Stimulated activated CD4-positive, alpha-beta T cell treated with anti-CD3 and anti-CD28 coated beads, Interleukin-2, amount 100 ng/mL, for 4 hours (primary cell): ENCODE data around the gene IDNK.
"Not testable (repeated sequence)": the region's sequence is repeated elsewhere in the genome, so short reads cannot be mapped to it uniquely, and the experiment has no call there.

ENCODE experiments used
- DNase-seq: peaks from one replicate; pipeline ENCODE4 v3.0.0-alpha.2; 2020; ENCODE audit warnings: low read depth

The IDNK gene

DNA sequence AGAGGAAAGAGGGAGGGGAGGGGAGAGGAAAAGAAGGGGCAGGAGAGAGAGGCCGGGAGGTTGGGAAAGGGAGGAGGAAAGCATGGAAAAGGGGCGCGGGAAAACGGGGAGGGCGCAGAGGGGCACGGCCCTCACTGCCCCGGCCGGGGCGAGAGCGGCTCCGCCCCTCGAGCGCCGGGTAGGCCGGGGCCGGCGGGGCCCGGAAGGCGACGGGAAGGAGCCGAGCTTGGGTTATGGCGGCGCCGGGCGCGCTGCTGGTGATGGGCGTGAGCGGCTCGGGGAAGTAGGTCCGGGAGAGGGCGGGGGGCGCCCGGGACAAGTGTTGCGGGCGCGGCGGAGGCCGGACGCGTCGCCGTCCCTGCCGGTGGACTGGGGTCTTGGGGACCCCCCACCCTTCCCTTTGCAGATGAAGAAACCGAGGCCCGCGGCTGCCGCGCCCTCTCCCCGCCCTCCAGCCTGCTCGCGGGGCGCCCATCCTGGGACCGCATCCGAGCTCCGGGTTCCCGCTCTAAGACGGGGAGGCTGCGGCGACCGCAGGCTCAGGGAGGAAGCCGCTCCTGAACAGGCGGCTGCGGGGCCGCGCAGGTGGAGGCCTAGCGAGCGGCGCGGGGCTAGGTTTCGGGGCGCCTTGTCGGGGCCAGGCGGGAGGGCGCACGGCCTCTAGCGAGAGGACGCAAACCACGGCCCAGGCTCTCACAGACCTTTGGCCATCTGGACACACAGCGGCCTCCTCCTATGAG lies at the start of gene IDNK:
Gene IDNK, plus strand, starts transcription at position 205 of the 740 bp plus-strand sequence. Its CDS starts 29 bp downstream, at position 234.
- peak; percentile 28 for DNase-seq

- no peak for DNase-seq
Observed at GRCh38 chr9:83574482-83574881, 48.5 kb upstream of the IDNK start.

DNA sequence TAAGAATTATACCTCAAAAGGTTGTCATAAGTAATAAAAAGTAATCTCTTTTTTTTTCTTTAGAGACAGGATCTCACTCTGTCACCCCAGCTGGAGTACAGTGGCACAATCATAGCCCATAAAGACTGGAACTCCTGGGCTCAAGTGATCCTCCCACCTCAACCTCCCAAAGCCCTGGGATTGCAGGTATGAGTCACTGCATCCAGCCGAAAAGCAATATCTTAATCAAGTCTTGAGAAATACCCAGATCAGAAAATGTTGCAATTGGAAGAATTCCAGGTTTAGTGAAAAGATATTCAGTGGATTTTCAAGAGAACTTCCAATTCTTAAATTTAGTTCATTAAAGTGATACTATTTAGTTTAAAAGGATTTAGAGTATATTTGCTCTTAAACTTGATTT lies 40.9 kb upstream of the IDNK start:
- DNase-seq, result no peak

- peak; percentile 2 for DNase-seq
Observed at GRCh38 chr9:83583151-83584014, 39.6 kb upstream of the IDNK start.

GRCh38 chr9:83584995-83585394 lies 37.9 kb upstream of the IDNK start:
- no peak for DNase-seq

DNA sequence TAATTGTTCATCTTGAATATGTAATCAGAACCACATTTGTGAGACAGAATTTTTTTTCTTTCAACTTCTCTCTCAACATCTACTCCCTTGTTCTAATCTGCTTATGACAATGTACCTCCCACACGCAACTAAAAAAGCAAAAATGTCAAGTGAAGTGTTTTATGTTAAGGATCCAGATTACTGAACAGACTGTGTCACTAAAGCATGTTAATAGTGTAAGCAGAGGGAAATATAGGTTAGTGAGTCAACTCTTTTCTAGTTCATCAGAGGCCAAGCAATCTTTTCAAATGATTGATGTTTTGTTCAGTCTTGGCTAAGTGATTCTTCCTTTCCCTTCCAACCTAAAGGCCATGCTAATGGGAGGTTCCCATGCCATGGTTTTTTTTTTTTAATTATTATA lies 34.7 kb upstream of the IDNK start:
- no peak for DNase-seq

- DNase-seq, result peak; percentile 3
Observed at GRCh38 chr9:83596899-83597504, 25.9 kb upstream of the IDNK start.

DNA sequence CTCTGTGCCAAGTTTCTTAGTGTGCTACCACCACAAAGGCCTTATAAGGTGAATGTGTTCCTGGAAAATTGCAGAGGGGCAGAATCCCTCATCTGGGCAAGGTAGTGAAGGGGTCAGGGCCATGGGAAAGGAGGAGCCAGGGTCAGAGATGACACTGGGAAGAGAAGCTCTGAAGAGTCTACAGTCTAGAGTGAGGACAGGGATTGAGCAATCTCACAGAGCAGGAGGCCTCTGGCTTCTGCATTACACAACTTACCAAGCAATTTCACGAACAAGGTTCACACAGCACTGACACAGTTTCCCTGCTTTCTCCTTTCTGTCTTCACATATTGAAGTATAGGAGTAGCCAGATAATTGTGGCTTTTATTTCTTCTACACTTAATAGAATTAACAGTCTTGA lies 24.5 kb upstream of the IDNK start:
- DNase-seq, result no peak

DNA sequence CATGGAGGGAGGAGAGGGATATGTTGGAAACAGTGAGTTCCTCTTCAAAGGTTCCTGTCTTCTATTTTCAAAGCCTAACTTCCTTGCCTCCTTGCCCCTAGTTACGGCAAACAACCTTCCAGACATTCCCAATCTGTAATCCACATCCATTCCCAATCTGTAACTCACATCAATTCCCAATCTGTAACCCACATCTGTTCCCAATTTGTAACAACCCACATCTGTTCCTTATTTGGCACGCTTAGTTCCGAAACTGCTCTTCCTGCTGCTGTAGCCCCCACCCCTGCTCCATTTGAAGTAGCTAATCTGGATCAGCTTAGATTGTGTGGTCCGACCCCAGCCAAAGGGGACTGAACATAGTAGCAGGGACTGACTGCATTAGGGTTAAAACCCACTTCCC lies 23.9 kb upstream of the IDNK start:
- DNase-seq, result no peak

DNA sequence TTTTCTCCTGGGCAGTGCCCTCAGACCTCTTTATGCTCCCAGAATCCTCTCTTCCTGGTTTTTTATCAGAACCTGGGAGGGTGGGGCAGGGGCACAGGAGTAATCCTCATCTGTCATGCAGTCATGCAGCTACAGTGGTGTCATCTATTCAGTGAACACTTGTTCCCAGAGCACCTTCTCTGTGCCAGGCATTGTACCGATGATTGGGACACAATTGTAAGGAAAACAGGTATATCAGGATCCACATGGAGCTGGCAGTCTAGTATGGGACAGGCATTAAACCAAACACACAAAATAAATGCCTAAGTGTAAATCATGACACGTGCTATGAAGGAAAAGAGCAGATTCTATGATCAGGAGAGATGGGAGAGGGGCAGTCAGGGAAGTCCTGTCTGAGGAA lies 21.5 kb upstream of the IDNK start:
- DNase-seq, result no peak

DNA sequence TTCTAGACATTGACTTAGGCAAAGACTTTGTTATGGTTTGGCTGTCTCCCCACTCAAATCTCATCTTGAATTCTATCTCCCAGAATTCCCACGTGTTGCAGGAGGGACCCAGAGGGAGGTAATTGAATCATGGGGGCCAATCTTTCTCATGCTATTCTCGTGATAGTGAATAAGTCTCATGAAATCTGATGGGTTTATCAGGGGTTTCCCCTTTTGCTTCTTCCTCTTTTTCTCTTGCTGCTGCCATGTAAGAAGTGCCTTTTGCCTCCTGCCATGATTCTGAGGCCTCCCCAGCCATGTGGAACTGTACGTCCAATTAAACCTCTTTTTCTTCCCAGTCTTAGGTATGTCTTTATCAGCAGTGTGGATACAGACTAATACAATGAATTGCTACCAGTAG lies 15.3 kb upstream of the IDNK start:
- not testable (repeated sequence) for DNase-seq

DNA sequence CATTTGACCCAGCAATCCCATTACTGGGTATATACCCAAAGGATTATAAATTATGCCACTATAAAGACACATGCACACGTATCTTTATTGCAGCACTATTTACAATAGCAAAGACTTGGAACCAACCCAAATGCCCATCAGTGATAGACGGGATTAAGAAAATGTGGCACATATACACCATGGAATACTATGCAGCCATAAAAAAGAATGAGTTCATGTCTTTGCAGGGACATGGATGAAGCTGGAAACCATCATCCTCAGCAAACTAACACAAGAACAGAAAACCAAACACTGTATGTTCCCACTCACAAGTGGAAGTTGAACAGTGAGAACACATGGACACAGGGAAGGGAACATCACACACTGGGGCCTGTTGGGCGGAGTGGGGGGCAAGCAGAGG lies 9.6 kb upstream of the IDNK start:
- DNase-seq, result not testable (repeated sequence)

DNA sequence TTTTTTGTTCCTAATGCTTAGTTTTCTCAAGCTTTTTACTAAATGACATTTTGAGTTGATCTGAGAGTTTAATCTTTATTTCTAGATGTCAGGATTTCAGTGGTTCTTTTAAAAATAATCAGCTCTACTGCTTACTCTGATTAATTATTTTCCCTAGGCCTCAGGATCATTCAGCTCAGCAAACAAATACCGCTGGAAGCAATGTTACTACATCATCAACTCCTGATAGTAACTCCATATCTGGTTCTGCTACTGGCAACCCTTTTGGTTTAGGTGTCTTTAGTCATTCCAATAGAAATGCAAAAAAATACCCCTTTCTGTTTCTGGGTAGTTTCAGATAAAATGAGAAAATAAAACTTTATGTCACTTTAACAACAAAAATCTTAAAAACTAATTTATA lies 5.6 kb upstream of the IDNK start:
- no peak for DNase-seq

- DNase-seq, result no peak
Observed at GRCh38 chr9:83620841-83621636, 1.9 kb upstream of the IDNK start.

DNA sequence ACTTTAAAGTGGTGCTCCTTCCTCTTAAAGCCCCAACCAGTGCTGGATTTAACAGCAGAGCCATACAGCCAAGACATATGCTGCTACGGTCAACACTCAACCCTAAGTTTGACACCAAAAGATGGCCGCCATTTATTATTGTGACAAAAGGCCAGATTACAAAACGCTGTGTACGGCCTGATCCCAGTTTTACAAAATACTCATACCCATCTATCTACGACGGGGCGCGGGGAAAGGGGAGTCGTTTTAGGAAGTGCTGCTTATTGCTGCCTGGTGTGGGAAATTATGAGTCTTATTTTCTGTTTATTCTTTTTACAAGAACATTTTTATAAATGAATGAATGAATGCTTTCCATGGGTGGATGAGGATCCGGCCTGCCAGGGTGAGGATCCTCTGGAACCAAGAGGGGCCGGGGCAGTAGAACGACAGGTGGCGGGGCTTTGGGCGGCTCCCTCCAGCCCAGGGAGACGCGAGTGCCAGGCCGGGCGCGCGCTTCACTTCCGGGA lies 457 bp upstream of the IDNK start:
- no peak for DNase-seq

DNA sequence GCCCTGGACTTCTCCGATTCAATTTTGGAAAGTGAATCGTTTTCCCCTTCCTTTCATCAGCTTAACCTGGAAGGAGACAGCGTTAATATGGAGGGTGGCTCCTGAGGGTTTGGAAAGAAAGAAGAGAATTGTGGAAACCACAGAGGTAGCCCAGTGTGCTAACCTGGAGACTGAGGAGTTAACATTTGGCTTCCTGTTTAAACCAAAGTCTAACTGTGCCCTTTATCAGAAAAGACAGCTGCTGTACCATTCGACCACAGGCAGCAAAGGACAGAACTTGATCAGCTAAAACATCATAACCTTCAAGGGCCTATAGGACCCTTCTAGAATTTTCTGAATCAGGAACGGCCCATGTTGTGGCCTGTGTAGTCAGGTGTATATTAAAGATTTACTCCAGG lies 735 bp downstream of the IDNK start:
- no peak for DNase-seq

GRCh38 chr9:83625178-83625577 lies 2.2 kb downstream of the IDNK start:
- no peak for DNase-seq

GRCh38 chr9:83628540-83628939 lies 5.6 kb downstream of the IDNK start:
- no peak for DNase-seq

GRCh38 chr9:83629433-83630104 lies 6.6 kb downstream of the IDNK start:
- no peak for DNase-seq

DNA sequence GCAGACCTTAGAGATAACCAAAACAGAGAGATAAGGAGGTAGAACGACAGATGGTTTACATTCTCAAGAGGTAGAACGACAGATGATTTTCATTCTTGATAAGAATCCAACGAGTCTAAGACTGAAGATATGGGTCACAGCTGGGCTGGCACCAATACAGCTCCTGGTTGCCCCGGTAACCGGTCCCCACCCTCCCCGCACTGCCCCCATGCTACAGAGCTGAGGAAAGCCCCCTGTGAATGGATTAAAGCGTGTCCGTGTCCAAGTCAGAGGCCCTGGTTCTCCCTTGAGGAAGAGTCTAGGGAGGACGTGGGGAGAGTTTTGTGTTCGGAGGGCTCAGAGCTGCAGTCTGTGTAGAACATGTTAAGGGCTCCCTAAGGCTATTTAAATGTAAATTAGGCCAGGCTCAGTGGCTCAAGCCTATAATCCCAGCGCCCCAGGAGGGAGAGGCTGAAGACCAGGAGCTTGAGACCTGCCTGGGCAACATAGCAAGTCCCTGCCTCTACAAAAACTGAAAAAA lies 8.1 kb downstream of the IDNK start:
- DNase-seq, result no peak

GRCh38 chr9:83633255-83633654 lies 10.3 kb downstream of the IDNK start:
- no peak for DNase-seq
